ENCODE measurements around the gene GNG7. TPM values are rescaled to one million over a fixed set of nuclear protein-coding genes. Genes with fewer than 3 reads are reported as not detected.

The GNG7 gene
- total RNA-seq, 6 experiments from 2014 or later, result 1.3 to 3.7 (median 2.3) TPM

DNA sequence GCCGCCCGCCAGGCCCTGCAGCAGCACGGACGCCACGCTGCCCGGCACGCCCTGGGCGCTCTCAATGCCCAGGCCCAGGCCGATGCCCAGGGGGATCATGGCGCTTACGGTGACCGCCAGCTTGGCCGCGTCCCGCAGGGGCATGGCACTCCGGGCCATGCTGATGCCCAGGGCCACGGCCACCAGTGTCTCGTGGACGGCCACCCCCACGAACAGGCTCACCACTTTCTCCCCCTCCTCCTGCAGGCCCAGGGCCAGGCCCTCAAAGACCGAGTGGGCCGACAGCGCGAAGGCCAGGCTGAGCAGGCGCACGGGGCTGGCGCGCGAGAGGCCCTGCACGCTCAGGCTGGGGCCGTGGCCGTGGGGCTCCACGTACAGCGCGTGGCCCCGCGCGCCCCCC lies 30.4 kb upstream of the GNG7 start:
- DNase-seq, result no peak
- no peaks in the 10 kb centered on the region for H3K27me3 ChIP-seq
- H3K4me3 ChIP-seq, result no peak overlapping the region
- ATAC-seq, result no peak
- H3K36me3 ChIP-seq, result peaks cover 0 to 4% (median 0%) of the 10 kb centered on the region in 4 donors
- no peak for TF ChIP-seq POLR2A (IDR thresholded peaks at IDR 0.05)
- TF ChIP-seq, protein P1, sequence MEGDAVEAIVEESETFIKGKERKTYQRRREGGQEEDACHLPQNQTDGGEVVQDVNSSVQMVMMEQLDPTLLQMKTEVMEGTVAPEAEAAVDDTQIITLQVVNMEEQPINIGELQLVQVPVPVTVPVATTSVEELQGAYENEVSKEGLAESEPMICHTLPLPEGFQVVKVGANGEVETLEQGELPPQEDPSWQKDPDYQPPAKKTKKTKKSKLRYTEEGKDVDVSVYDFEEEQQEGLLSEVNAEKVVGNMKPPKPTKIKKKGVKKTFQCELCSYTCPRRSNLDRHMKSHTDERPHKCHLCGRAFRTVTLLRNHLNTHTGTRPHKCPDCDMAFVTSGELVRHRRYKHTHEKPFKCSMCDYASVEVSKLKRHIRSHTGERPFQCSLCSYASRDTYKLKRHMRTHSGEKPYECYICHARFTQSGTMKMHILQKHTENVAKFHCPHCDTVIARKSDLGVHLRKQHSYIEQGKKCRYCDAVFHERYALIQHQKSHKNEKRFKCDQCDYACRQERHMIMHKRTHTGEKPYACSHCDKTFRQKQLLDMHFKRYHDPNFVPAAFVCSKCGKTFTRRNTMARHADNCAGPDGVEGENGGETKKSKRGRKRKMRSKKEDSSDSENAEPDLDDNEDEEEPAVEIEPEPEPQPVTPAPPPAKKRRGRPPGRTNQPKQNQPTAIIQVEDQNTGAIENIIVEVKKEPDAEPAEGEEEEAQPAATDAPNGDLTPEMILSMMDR (IDR thresholded peaks at IDR 0.05), result no peak
- no peaks in the 10 kb centered on the region for H3K9me3 ChIP-seq
- H3K4me1 ChIP-seq, result no peaks in the 10 kb centered on the region
- WGBS (ENCODE audit: insufficient coverage, low coverage, low lambda C conversion rate, missing lambda C conversion rate), result no CpG with 5 or more reads among the region's 38 CpGs
- no peak overlapping the region for H3K27ac ChIP-seq
- intact Hi-C loops (cut with DNase I), result no loop called here

DNA sequence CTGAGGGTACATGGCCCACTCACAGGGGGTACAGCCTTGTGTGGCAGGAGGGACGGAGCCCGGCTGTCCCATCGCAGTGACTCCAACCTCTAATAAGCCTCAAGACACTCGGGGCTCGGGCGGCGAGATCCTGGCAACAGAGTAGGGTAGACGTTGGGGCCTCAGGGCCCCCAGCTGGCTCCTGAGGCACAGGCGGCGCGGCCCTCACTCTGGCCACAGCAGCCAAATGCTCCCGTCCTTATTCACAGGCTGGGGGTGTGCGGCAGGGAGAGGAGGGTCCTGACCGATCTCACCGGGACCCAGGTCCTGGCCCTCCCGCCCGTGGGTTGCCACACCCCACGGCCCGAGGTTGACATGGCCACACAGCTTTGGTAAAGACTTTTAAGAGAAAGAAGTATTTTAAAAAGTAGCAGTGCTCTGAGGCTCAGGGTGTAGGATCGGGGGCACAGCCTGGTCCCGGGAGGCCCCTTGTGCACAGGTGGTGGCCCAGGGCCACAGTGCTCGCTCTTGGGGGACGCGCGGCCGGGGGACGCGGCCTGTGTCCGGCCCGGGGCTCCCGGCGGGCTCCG lies 29.7 kb upstream of the GNG7 start:
- 93% methylated on average over 3 of the region's 33 CpGs for WGBS (ENCODE audit: insufficient coverage, low coverage, low lambda C conversion rate, missing lambda C conversion rate)
- peaks cover 0 to 4% (median 0%) of the 10 kb centered on the region in 4 donors for H3K36me3 ChIP-seq
- DNase-seq (no peak), ATAC-seq (no peak)
- H3K4me3 ChIP-seq, result no peak overlapping the region
- intact Hi-C loops (cut with DNase I), result no loop called here
- TF ChIP-seq, protein P1 (IDR thresholded peaks at IDR 0.05), result no peak
- TF ChIP-seq POLR2A (IDR thresholded peaks at IDR 0.05), result no peak
- no peaks in the 10 kb centered on the region for H3K9me3 ChIP-seq
- H3K27ac ChIP-seq, result no peak overlapping the region
- H3K27me3 ChIP-seq, result no peaks in the 10 kb centered on the region
- no peaks in the 10 kb centered on the region for H3K4me1 ChIP-seq

DNA sequence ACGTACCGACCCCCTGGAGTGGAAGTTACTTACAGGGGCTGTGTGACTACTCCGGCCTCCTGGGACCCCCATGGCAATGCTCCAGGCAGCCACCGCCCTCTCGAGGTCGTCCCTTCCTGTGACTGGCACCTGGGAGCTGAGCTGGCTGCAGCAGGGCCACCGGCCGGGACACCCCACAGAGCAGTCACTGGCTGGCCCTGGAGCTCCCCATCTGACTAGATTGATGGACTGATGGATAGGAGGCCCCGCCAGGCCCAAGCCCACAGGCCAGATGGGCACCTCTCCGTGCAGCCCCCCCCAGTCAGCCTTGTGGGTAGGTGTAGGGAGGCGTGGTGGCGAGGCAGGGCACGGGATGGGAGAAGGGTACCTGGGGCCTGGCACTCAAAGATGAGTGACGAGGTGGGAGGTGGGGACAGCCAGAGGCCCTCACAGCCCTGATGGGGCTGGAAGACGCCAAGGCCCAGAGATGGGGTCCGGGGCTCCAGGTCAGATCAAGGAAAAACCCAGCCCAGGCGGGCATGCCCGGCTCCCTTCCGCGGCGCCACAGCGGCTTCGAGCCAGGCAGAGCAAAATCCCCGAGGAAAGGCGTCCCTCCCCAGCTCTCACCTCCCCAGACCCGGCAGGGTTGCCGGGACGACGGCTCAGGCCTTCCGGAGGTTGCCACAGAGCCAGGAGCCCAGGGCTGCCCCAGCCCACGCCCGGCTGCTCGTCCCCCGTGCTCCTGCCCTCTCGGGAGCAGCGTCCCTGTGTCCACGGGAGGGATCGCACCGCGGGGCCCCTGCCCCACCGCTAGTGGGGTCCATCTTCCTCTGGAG lies 28.9 kb upstream of the GNG7 start:
- Histone ChIP-seq H3K4me3 (no peak overlapping the region), H3K36me3 (no peaks in the 10 kb centered on the region), H3K4me1 (no peaks in the 10 kb centered on the region), H3K9me3 (no peaks in the 10 kb centered on the region), H3K27me3 (no peaks in the 10 kb centered on the region), H3K27ac (no peak overlapping the region)
- 92% methylated on average over 14 of the region's 41 CpGs for WGBS (ENCODE audit: insufficient coverage, low coverage, low lambda C conversion rate, missing lambda C conversion rate)
- DNase-seq, result no peak
- intact Hi-C loops (cut with DNase I), result no loop called here
- TF ChIP-seq, protein P1 (IDR thresholded peaks at IDR 0.05), result no peak
- no peak for TF ChIP-seq POLR2A (IDR thresholded peaks at IDR 0.05)
- ATAC-seq, result no peak

DNA sequence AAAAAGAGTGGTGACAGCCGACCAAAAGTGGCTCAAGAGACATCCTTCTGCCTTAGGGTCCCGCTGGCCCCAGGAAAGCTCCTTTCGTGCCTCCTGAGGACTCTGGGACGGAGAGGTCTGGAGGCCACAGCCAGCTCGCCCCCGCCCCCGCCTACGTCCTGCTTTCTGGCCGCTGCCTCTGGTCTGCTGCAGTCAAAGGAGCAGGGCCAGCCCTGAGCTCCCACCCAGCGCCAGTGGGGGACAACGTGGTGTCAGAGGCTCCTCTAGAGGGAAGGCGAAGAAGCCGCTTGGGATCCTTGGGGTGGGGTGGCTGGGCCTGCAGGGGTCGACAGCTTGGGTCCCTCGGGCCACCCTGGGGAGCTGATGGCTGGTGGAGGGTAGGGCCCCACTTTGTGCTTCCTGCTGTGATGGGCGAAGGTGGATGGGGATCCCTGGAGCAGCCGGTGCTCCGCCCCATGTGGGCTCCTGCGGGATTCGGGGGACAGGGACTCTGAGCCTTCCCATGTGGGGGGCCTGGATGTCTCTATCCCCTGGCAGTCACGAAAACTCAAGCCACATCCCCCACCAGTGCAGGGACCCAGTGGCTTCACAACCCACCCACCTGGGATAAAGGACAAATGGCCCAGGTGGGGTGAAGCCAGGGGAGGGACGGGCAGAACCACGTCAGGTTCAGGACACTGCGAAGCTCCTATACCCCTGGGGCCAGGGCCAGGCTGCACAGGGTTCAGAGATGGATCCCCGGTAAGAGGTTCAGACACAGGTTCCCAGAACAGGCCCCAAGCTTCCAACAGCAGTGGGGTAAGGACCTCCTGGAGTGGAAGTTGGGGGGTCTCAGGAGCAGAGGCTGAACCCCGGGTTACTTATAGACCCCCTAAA lies 27.7 kb upstream of the GNG7 start:
- no peak for ATAC-seq
- no peaks in the 10 kb centered on the region for H3K4me1 ChIP-seq
- H3K4me3 ChIP-seq, result no peak overlapping the region
- no peak for DNase-seq
- no peaks in the 10 kb centered on the region for H3K27me3 ChIP-seq
- no peak overlapping the region for H3K27ac ChIP-seq
- TF ChIP-seq POLR2A (IDR thresholded peaks at IDR 0.05), result no peak
- TF ChIP-seq, protein P1 (IDR thresholded peaks at IDR 0.05), result no peak
- no peaks in the 10 kb centered on the region for H3K36me3 ChIP-seq
- H3K9me3 ChIP-seq, result no peaks in the 10 kb centered on the region
- intact Hi-C loops (cut with DNase I), result no loop called here
- WGBS (ENCODE audit: insufficient coverage, low coverage, low lambda C conversion rate, missing lambda C conversion rate), result 87% methylated on average over 11 of the region's 26 CpGs

Measured in right lobe of liver (tissue), 6 donors.